ENCODE results near the gene SH3BP5L. TPM values are rescaled to one million over a fixed set of nuclear protein-coding genes. Genes with fewer than 3 reads are reported as not detected.
A peak's percentile ranks its signal among the peaks of the same experiment; 100 is the strongest.

The SH3BP5L gene
- 10 to 100 TPM; 15.9 to 16.8 TPM for total RNA-seq

DNA sequence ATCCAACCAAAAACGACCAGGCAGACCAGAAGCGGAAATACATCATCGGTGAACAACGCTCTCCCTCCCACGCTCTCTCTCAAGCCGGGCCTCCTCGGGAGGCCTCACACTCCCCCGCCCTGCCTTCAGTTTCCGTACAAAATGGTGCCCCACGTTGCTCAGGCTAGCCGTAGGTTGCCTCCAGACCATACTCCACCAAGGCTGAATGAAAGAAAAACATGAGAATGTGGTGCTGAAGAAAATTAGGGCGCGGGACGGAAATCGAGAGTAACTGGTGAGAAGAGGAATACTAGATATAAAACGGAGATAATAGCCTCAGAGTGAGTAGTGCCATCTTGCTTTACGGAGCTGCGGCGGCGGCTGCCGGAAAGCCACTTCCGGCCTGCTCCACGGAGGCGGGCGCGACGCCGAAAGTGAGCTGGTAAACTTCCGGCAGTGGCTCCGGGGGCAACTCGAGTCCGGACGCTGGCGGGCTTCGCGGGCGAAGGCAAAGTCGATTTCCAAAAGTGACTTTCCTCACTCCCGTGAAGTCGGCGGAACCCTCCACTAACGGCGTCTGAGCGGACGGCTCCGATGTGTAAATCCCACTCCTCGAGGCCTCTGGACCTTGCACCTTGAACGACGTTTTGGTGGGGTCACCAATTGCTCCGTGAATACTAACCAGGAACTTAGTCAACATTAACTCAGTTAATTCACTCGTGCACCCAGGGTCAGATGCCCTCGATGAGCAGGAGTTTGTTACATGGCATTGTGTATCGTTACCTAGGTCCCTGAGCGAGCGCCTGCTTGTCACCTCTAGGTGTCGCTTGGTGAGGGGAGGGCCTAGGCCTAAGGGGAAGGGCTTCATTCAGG lies at the start of gene SH3BP5L:
Gene SH3BP5L (minus strand): TSS at position 7 of the 852 bp plus-strand sequence. CDS start 980 bp downstream, outside the sequence.
- peaks cover 15% of the 10 kb centered on the region for H3K36me3 Mint-ChIP-seq
- H3K4me1 Mint-ChIP-seq = peaks cover 43% of the 10 kb centered on the region
- DNase-seq = peak; percentile 90
- H3K27ac Mint-ChIP-seq = peak within 1 kb of the TSS; percentile 100
- no peaks in the 10 kb centered on the region for H3K27me3 Mint-ChIP-seq
- H3K4me3 Mint-ChIP-seq = peak within 1 kb of the TSS; percentile 100
- no peaks in the 10 kb centered on the region for H3K9me3 Mint-ChIP-seq

DNA sequence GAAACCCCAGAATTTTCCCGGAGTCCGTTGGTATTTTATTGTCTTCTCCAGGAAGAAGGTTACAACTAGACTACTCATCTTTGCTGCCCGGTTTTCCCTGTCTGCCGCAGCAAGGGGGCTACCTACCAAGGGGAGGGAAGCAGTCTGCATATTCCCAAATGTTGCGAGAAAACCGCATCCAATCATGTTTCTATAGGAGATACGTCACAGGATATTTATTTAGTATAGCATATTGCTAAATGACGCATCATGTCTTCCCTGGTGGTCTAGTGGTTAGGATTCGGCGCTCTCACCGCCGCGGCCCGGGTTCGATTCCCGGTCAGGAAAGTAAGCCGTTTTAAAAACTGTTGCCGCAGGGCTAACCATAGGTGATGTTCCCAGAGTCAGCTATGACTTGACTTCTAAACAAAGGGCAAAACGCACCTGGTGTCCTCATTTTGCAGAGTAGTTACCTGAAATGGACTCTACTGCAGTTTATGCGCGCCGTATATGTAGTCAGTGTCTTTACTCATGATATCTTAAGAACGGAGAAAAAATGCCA lies 48.3 kb upstream of the SH3BP5L start:
- Mint-ChIP-seq H3K36me3 (peaks cover 8% of the 10 kb centered on the region), H3K9me3 (peaks cover 3% of the 10 kb centered on the region), H3K27me3 (peaks cover 11% of the 10 kb centered on the region), H3K4me3 (peak overlapping the region; percentile 90), H3K27ac (peak overlapping the region; percentile 94), H3K4me1 (peaks cover 24% of the 10 kb centered on the region)
- DNase-seq = peak; percentile 77

DNA sequence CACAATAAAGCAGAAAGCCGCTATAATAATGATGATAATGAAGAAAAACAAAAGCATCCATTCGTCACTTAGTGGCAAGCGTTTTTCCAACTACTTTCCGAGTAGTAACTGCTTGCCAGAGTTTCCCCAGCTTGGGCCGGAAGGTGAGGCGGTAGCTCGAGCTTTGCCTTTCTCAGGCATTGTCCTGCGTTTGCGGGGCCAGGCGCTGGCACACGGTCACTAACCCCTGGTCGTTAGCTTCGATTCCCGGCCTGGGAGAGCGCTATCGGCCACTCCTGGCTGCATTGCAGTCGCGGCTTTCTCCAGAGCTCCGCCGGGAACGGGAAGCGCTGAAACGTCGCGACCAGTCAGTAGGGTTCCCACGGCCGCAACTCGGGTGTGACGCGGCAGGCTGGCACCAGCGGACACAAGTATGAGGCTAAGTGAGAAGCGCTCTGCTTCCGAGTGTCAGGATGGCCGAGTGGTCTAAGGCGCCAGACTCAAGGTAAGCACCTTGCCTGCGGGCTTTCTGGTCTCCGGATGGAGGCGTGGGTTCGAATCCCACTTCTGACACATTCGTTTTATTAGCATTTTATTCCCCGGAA lies 47.8 kb upstream of the SH3BP5L start:
- Mint-ChIP-seq H3K27me3 (peaks cover 11% of the 10 kb centered on the region), H3K36me3 (peaks cover 8% of the 10 kb centered on the region), H3K27ac (peak overlapping the region; percentile 94), H3K4me1 (peaks cover 24% of the 10 kb centered on the region), H3K4me3 (peak overlapping the region; percentile 90), H3K9me3 (peaks cover 3% of the 10 kb centered on the region)
- peak; percentile 94 for DNase-seq

DNA sequence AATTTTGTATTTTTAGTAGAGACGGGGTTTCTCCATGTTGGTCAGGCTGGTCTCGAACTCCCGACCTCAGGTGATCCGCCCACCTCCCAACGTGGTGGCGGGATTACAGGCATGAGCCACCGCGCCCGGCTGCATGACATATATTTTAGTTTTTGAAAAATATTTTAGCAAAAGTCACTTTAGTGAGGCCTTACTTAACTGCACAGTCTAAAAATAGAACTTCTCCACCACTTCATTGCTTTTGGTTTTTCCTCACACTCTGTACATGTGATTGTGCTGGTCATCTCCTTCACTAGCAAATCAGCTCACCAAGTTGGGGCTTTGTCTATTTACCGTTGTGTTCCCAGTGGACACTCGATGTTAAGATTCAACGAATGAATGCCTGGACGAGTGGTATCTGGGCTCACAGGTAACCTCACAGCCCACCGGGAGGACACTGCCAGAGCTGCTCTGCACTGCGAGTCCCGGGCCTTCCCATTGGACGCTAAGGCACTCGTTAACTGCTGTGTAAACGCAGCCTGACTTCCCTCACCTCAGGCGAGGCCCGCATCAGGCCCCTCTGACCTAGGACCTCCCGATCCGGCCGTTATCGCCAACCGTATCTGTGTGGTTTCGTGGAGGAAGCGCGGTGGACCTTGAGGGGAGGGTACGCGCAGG lies 47.2 kb upstream of the SH3BP5L start:
- peak overlapping the region; percentile 90 for H3K4me3 Mint-ChIP-seq
- peaks cover 24% of the 10 kb centered on the region for H3K4me1 Mint-ChIP-seq
- DNase-seq = peak; percentile 60
- peaks cover 8% of the 10 kb centered on the region for H3K36me3 Mint-ChIP-seq
- H3K27me3 Mint-ChIP-seq = peaks cover 11% of the 10 kb centered on the region
- H3K27ac Mint-ChIP-seq = peak overlapping the region; percentile 94
- peaks cover 3% of the 10 kb centered on the region for H3K9me3 Mint-ChIP-seq

DNA sequence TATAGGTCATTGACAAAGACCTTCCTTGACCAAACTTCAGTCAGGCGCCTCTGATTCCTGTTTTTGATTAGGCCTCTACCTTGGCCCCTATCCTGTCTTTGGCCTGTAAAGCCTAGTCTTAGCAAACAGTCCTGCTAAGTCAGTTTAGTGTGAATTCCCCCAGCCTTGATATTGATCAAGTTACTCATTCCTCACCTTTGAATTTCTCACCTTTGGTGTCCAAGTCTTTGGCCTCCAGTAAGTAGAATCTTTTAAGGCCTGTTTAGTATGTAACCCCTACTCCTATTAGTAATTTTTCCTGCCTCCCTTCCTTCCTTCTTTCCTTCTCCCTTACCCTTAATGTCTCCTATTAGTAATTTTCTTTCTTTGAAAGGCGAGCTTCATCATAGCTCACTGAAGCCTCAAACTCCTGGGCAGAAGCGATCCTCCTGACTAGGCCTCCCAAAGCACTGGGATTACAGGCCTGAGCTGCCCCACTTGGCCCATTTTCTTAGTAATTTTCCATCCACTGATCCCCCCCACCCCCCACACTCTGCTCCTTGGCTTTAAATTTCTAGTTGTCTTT lies 46.2 kb upstream of the SH3BP5L start:
- peak overlapping the region; percentile 90 for H3K4me3 Mint-ChIP-seq
- H3K9me3 Mint-ChIP-seq = peaks cover 3% of the 10 kb centered on the region
- H3K4me1 Mint-ChIP-seq = peaks cover 24% of the 10 kb centered on the region
- peaks cover 11% of the 10 kb centered on the region for H3K27me3 Mint-ChIP-seq
- no peak for DNase-seq
- H3K36me3 Mint-ChIP-seq = peaks cover 8% of the 10 kb centered on the region
- H3K27ac Mint-ChIP-seq = peak overlapping the region; percentile 66

DNA sequence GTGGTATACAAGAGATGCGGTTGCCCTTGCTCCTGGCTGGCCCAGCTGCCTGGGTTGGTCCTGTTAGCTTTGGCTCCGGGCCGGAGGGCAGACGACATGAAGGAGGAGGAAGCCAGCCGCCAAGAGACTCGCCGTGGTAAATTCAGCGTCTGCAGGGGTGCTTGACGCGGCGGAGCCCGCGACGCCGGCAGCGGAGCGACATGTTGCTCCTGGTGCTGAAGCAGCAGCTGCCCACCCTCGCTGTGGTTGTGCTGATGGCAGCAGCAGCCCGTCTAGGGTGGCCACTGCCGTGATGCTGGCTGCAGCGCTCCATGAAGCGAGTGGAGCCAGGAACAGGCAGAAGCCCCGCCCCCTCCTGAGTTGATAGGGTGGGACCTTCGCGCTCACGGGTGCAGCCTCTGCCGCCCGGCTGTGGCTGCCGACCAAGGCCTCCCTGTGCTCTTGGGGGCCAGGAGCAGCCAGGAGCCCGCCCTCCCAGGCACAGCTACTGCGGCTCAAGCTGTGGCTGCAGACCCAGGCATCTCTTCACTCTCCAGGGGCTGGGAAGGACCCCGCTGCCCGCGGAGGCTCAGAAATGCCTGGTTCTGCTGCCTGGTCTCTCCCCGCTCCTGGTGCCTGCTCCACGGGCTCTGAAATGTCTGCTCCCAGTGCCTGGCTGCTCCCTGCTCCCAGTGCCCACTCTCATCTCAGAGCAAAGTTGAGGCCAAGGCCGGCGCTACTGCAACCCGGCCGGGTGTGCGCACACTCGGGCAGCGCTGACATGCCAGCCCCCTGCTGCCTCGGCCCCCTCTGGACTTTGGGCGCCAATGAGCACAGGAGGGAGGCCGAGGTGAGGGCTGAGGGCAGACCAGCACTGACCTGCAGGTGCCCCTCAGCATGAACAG lies 37.5 kb upstream of the SH3BP5L start:
- DNase-seq = peak; percentile 84
- Mint-ChIP-seq H3K9me3 (no peaks in the 10 kb centered on the region), H3K4me3 (peak overlapping the region; percentile 84), H3K27ac (peak overlapping the region; percentile 81), H3K4me1 (peaks cover 25% of the 10 kb centered on the region), H3K36me3 (peaks cover 5% of the 10 kb centered on the region), H3K27me3 (no peaks in the 10 kb centered on the region)

DNA sequence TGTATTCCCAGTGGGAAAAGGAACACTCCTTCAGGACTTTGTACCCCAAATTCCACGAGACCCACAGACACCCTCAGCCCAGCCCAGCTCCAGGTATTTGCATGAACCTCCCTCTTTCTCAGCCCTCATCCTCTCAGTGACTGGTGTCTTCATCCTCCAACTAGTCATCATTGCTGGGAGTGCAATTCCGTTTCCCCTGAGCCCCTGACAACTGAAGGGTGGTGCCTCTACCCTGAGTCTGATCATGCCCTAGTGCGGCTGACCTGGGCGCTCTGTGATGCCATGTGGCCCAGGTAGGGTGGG lies 36.9 kb upstream of the SH3BP5L start:
- peaks cover 7% of the 10 kb centered on the region for H3K36me3 Mint-ChIP-seq
- no peaks in the 10 kb centered on the region for H3K27me3 Mint-ChIP-seq
- peaks cover 25% of the 10 kb centered on the region for H3K4me1 Mint-ChIP-seq
- no peak for DNase-seq
- H3K27ac Mint-ChIP-seq = peak overlapping the region; percentile 81
- H3K9me3 Mint-ChIP-seq = no peaks in the 10 kb centered on the region
- H3K4me3 Mint-ChIP-seq = peak overlapping the region; percentile 84

DNA sequence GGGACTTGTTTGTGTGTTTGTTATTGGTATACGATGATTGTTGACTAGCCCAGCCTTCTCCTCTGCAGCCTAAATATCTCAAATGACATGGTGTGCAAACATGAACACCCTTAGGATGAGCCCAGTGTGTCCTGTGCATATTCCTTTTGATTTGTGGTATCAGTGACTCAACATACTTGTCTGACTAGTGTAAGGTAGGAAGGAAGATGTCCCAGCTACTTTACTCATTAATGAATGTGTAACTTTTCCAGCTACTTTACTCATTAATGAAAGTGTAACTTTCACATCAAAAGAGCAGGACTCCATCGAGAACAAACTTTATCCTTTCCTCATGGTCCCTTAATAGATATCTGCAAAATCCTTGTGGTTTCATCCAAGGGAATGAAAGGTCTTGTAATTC lies 35.9 kb upstream of the SH3BP5L start:
- Mint-ChIP-seq H3K27ac (no peak overlapping the region), H3K9me3 (no peaks in the 10 kb centered on the region)

DNA sequence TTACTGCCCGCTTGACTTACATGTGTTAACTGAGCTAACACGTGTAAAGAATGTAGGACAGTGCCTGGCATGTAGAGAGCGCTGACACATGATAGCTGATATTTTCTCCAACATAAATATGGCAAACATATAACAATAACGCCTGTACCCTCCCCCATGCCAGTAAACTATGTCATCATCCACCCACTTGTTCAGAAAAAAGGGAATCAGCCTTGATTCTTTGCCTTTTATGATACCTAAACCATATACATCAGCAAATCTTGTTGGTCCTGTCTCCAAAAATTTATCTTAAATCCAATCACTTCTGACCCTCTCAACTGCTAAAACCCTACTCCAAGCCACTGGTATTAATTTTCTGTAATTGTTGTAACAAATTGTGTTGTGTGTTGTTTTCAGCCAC lies 34.3 kb upstream of the SH3BP5L start:
- peak overlapping the region; percentile 95 for H3K4me3 Mint-ChIP-seq
- H3K36me3 Mint-ChIP-seq = peaks cover 24% of the 10 kb centered on the region
- no peaks in the 10 kb centered on the region for H3K9me3 Mint-ChIP-seq
- H3K4me1 Mint-ChIP-seq = peaks cover 44% of the 10 kb centered on the region
- DNase-seq = no peak
- H3K27ac Mint-ChIP-seq = peak overlapping the region; percentile 97
- H3K27me3 Mint-ChIP-seq = no peaks in the 10 kb centered on the region

More for the DNA sequence above, 35.9 kb upstream of the SH3BP5L start:
- DNase-seq = no peak
- Mint-ChIP-seq H3K4me3 (no peak overlapping the region), H3K27me3 (no peaks in the 10 kb centered on the region), H3K4me1 (peaks cover 28% of the 10 kb centered on the region), H3K36me3 (peaks cover 11% of the 10 kb centered on the region)

DNA sequence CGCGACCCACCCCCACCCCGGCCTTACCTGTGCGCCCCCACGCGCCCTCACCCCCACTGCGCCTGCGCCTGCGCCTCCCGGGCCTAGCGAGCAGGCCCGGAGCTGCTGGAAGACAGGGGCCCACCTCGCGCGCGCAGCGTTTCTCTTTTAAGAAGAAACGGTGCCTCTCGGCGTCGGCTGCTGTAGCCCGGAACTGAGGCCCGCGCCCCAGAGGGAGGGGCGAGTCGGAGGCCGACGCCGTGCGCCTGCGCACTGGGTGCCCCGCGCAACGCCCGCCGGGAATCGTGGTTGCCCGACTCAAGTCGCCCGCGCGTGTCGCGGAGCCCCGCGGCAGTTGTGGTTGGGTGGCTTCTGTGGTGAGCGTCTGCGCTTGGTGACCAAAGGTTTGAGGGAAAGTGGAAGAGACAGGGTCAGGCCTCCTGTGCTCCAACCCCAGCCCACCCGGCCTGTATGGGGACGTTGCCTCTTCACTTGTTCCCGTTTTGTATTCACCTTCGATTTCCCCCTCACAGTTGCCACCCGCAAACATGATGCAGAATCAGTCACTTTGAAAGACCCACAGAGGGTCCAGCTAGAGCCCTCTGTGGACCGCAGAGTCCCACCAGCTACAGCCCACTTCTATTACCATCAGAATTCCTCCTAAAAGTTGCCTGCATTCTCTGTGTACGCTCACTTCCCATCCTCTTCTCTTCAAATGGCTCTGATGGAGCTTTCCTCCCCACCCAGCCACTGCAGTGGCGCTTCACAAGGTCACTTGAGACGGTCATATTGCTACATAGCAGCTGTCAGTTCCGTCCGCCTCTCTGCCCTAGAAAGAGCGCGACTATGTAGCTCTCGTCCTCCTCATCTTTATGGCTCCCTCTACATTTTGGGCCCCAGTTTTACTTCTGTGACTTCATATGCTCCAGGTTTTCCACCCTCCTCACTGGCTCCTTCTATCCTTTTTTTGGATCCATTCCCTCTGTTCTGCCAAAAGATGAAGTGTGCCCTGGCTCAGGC lies 33.5 kb upstream of the SH3BP5L start, which contains the start of gene ZNF692:
Gene ZNF692 (minus strand): TSS at position 195 of the 999 bp plus-strand sequence. CDS start 776 bp downstream, outside the sequence.
- H3K9me3 Mint-ChIP-seq = no peaks in the 10 kb centered on the region
- H3K36me3 Mint-ChIP-seq = peaks cover 31% of the 10 kb centered on the region
- DNase-seq = peak; percentile 97
- H3K4me3 Mint-ChIP-seq = peak within 1 kb of the TSS; percentile 95
- peak within 1 kb of the TSS; percentile 97 for H3K27ac Mint-ChIP-seq
- H3K27me3 Mint-ChIP-seq = no peaks in the 10 kb centered on the region
- H3K4me1 Mint-ChIP-seq = peaks cover 52% of the 10 kb centered on the region

DNA sequence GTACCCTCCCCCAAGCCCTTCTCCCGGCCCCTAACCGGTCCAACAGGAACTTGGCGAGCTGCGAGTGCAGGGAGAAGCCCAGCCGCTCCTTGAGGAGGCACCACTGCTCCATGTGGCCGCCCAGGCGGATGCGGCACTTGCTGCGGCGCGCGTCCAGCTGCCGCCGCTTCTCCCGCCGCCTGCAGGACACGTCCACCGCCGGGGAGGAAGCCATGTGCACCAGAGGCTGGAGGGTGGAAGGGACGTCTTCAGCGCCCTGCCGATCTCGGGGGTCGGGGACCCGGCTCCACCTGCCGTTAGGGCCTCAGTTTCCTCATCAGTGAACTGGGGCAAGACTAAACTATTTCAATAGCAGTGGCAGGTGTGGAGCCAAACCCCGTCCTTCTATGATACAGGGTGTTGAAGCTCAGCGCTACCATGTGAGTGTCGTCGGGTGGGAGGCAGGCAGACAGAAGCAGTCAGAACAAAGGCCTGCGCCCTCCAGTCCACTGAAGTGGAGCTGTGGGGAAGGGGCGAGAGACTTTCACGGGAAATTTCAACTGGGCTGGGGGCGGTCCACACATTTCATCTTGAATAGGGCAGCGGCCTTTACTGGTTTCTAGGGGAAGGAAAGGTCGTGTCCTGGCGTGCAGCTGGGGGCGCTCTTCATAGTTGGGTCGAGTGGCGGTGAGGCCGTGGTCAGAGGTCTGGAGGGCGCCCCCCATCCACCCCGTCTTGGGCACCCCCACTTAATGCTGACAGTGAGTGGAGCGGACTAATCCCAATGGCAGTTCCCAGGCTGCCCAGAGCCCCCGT lies 32.6 kb upstream of the SH3BP5L start:
- H3K27me3 Mint-ChIP-seq = no peaks in the 10 kb centered on the region
- peak overlapping the region; percentile 95 for H3K4me3 Mint-ChIP-seq
- H3K27ac Mint-ChIP-seq = peak overlapping the region; percentile 97
- peaks cover 52% of the 10 kb centered on the region for H3K4me1 Mint-ChIP-seq
- H3K9me3 Mint-ChIP-seq = no peaks in the 10 kb centered on the region
- H3K36me3 Mint-ChIP-seq = peaks cover 36% of the 10 kb centered on the region
- peak; percentile 50 for DNase-seq

DNA sequence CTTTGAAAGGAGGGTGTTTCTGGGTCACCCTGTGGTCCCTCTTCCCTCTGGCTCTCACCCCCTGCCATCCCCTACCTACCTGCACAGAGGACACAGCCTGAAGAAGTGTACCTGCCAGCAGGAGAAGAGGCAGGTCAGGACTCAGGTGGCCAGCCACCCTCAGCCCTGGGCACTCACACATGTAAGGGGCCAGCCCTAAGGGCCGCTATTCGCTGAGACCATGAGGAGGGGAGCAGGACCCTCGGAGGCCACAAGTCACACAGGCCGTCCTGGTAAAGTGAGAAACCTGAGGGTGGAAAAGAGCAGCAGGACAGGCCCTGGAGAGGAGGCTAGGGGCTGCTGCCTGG lies 32.0 kb upstream of the SH3BP5L start:
- H3K27ac Mint-ChIP-seq = peak overlapping the region; percentile 97
- DNase-seq = no peak
- no peaks in the 10 kb centered on the region for H3K27me3 Mint-ChIP-seq
- H3K4me3 Mint-ChIP-seq = peak overlapping the region; percentile 95
- no peaks in the 10 kb centered on the region for H3K9me3 Mint-ChIP-seq
- peaks cover 36% of the 10 kb centered on the region for H3K36me3 Mint-ChIP-seq
- H3K4me1 Mint-ChIP-seq = peaks cover 50% of the 10 kb centered on the region
